Stimulated activated CD8-positive, alpha-beta memory T cell treated with anti-CD3 and anti-CD28 coated beads, Interleukin-2, amount 100 ng/mL, for 1 hour (primary cell): ENCODE data around the gene HORMAD2.
"Not testable (repeated sequence)": the region's sequence is repeated elsewhere in the genome, so short reads cannot be mapped to it uniquely, and the experiment has no call there.

Source experiments
- DNase-seq, 2 donors: peaks; one replicate each; pipeline ENCODE4 v3.0.0-alpha.2; 2020; ENCODE audit warnings: low read depth in 2 of 2

The HORMAD2 gene

DNA sequence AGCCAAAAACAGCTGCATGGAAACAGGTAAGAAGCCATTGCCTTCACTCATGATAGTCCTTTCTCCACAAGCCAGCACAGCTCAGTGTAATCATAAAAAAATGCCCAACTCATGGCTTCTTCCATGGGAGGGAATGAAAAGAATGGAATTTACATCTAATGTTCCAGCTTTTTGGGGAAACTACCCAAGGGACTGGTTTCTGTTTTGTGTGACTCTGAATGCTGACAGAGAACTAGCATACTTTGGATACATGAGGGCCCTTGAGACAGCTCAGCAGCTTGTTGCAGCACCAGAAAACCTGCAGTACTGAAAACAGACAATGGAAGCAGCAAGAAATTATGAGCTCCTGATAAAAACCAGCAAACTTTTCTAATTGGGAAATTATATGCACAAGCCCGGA, 24.2 kb upstream of the HORMAD2 start:
- no peak for DNase-seq

DNA sequence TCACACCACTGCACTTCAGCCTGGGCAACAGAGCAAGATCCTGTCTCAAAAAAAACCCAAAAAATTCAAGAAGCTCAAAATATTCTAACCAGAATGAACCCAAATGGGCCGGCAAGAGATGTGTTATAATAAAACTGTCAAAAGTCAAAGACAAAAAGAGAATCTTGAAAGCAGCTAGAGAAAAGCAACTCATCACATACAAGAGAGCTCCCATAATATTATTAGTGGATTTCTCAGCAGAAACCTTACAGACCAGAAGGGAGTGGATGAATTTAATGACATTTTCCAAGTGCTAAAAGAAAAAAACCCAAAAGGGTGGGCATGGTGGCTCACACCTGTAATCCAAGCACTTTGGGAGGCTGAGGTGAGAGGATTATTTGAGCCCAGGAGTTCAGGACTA, 22.9 kb upstream of the HORMAD2 start:
- DNase-seq, result no peak

DNA sequence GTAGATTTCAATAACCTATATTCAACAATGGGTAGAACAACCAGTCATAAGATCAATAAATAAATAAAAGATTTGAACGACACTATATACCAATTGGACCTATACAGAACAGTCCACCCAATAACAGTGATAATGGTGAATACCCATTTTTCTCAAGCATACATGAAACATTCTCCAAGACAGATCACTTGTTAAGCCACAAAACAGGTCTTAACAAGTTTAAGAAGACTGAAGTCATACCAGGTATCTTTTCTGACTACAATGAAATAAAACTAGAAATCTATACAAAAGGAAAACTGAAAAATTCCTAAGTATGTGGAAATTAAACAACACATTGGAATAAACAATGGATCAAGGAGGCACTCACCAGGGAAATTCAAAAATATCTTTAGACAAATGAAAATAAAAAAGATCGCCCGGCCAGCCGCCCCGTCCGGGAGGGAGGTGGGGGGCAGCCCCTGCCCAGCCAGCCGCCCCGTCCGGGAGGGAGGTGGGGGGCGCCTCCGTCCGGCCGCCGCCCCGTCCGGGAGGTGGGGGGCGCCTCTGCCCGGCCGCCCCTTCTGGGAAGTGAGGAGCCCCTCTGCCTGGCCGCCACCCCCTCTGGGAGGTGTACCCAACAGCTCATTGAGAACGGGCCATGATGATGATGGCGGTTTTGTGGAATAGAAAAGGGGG, 20.8 kb upstream of the HORMAD2 start:
- not testable (repeated sequence) for DNase-seq

DNA sequence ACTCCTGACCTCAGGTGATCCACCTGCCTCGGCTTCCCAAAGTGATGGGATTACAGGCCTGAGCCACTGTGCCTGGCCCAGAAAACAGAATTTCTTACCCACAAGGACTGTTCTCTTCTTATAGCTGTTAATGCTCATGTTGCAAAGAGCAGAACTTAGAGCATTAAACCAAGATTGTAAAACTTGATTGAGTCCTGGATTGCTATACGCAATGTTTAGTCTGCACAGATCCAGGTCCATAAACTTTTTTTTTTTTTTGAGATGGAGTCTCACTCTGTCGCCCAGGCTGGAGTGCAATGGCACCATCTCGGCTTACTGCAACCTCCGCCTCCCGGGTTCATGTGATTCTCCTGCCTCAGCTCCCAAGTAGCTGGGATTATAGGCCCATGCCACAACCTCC, 19.2 kb upstream of the HORMAD2 start:
- DNase-seq, result not testable (repeated sequence)

DNA sequence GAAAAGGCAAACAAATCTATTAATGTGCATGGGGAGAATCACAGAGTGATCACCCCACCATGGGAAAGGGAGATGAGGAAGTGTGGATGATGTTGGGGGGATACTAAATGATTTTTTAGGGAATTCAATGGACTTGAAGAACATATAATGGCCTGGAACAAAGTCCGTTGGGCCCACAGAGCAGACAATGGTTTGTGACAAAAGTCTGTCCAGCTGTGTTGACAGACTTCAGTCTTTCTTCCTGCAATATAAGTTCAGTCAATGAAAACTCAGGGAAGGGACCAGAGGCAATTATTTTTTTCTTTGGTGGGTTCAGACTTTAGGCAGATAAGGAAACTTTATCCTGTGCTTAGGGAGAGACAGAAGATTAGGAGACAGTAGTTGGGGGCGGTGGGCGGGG, 18.0 kb upstream of the HORMAD2 start:
- DNase-seq, result no peak

DNA sequence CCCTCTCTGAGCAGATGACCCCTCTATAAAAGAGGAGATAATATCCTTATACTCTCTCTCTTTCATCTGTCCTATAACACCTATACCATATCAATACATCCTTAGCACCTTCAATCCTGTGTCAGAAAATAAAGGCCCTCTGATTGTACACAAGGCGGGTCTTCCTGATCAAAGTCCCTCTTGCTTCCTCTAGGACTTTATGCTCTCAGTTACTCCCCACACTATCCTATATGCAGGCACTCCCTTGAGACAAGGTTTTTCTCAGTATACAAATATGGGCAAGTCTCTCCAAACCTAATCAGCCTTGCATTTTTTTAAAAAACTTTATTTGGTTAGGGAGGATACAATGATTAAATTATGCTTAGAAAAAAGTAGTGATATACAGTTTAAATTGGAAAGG, 17.3 kb upstream of the HORMAD2 start:
- no peak for DNase-seq

DNA sequence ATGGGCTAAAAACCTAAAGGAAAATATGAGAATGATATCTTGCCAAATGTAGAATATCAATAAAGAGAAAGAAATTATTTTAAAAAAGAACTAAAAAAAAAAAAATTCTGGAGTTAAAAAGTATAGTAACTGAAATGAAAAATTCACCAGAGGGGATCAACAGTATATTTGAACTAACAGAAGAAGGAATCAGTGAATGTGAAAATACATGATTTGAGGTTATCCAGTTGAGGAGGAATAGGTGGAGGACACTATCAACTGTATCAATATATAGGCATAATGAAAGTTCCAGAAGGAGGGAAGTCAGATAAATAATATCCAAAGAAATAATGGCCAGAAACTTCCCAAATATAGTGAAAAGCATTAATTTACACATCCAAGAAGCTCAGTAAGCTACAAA, 16.1 kb upstream of the HORMAD2 start:
- DNase-seq, result no peak

DNA sequence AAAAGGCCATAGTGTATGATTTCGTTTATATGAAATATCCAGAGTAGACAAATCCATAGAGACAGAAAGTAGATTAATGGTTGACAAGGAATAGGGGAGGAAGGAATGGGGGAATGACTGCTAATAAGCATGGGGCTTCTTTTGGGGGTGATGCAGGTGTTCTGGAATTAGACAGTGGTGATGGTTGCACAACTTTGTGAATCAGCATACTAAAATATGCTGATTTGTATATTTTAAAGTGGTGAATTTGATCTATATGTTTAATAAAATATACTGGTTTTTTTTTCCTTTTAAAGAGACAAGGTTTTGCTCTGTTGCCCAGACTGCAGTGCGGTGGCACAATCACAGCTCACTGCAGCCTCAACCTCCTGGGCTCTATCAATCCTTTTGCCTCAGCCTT, 6.5 kb upstream of the HORMAD2 start:
- no peak for DNase-seq

DNA sequence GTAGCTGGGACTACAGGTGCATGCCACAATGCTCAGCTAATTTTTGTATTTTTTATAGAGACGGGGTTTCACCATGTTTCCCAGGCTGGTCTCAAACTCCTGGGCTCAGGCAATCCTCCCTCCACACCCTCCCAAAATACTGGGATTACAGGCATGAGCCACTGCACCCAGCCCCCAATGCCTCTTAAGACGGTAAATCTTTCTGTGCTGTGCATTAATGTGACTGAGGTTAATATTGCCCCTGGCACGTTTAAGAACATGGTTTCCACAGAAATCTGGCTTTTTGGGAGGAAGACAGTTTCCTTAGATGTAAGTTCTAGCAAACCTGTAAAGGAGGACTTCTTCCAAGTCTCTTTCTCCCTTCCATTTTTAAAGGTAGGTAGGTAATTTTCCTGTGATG, 6.1 kb upstream of the HORMAD2 start:
- no peak for DNase-seq

DNA sequence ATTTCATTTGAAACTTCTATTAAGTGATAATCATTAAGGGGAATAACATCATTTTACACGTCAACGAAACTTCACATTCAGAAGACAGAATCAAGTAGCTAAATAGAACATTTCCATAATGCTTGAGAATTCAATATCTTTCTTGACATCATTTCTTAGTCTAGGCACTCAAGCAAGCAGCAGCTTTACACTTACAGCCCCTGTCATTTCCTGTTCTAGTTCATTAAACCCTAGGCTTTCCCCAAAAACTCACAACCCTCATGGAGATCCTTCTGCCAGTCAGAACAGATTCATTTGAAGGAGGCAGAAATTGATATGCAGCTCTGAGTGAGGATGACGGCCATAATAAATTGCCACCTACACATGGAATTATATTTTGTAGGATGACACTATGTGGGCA, 5.3 kb upstream of the HORMAD2 start:
- DNase-seq, result no peak

DNA sequence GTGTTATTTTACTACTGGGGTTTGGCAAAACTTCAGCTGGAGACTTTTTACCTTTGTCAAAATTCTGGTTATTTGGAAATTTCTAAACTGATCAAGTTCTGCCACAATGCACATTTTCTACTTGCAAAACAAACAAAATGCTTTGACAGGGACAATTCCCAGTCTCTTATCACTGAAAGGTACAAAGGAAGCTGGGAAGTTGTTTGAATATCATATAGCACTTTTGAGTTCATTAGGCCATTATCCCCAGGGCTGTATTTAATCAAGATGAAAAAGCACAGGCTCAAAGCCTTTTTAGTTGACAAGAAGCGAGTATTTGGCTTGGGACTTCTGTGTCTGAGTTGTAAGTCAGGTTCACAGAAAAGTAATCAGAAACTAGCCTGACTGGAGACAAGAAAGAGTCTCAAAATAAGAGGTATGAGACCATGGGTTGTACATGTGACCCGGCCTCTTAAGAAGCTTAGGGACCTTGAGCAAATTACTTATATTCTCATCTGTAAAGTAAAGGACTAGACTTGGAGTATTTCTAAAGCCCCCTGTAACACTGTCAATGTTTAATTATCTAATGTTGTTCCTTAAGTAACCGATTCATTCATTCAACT, 2.9 kb upstream of the HORMAD2 start:
- DNase-seq, result no peak

DNA sequence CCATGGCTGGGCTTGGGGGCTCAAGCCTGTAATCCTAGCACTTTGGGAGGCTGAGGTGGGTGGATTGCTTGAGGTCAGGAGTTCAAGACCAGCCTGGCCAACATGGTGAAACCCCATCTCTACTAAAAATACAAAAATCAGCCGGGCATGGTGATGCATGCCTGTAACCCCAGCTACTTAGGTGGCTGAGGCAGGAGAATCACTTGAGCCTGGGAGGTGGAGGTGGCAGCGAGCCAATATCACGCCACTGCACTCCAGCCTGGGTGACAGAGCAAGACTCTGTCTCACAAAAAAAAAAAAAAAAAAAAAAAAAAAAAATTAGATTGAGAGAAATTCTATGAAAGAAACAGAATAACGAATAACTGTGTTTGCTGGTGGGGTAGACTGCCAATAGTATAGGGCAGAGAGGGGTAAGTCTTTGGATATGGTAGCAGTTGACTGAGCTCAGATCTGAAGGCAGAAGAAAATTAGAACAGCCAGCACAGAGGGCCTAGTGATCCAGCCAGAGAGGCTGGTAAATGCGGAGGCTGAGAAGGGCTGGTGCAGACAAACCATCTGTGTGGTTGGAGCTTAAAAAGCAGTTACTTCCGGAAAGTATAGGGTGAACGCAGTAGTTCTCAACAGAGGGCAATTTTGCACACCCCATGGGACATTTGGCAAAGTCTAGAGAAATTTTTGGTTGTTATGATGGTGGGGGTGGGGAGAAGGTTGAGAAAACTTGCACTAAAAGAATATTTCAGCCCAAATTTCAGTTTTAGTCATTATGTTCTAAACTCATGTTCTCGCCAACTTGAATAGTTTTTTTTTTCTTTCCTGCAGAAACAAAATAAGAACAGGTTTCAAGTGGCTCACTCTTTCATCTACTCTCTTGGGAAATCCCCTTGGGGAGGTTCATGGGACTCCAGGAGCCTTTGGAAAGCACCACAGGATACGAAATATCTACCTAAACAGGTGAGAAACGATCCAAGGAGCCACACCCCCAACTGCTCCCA, 1.6 kb upstream of the HORMAD2 start:
- no peak for DNase-seq

DNA sequence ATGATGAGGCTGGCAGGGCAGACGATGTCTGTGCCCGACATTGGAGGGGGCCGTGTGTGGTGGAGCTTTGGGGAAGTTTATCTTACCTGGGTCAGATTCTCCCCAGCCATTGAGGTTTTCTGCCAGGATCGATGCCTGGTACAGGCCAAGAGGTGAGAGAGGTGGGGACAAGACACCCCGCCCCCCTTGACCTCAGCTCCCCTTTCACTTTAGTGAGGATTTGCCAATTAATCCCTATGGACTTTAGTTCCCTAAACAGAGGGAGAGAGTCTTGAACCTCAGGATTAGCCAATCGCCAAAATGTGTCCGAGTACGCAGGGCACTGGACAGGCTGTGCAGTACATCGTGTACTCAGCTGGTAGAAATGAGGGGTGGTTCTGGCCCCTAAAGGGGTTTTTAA, 541 bp downstream of the HORMAD2 start:
- DNase-seq, result no peak

DNA sequence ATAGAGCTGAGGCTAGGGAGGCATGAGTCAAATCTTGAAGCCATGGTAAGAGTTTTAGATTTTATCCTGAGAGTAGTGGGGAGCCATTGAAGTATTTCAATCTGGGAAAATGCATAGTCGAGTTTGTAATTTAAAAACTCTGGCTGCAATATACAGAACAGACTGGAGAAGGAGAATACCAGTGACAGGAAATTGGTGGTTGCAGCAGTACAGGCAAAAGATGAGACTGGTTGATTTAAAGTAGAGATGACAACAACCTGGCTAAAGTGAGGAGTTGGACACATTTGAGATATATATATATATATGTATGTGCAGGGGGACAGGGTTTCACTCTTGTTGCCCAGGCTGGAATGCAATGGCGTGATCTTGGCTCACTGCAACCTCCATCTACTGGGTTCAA, 6.2 kb downstream of the HORMAD2 start:
- DNase-seq, result no peak

DNA sequence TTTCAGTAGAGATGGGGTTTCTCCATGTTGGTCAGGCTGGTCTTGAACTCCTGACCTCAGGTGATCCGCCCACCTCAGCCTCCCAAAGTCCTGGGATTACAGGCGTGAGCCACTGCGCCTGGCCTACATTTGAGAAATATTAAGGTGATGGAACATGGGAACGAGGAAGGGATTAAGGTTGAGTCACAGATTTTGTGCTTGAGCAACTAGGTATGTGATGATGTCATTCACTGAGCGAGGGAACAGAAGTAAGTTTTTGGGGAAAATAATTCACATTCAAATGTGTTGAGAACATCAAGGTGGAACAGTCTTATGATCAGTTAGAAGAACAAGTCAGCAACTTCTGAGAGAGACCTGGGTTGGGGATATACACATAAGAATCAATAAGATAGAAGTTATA, 6.8 kb downstream of the HORMAD2 start:
- not testable (repeated sequence) for DNase-seq

DNA sequence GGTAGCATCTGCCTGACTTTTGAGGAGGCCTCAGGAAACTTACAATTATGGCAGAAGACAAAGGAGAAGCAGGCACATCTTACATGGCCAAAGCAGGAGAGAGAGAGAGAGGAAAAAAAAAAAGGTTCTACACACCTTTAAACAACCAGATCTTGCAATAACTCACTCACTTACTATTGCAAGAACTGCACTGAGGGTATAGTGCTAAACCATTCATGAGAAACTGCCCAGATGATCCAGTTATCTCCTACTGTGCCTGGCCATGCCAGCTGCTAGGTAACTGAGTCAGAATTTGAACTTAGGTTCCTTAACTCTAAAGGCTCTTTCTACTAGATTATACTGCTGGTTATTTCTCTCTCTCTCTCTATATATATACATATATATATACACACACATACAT, 7.3 kb downstream of the HORMAD2 start:
- DNase-seq, result no peak

DNA sequence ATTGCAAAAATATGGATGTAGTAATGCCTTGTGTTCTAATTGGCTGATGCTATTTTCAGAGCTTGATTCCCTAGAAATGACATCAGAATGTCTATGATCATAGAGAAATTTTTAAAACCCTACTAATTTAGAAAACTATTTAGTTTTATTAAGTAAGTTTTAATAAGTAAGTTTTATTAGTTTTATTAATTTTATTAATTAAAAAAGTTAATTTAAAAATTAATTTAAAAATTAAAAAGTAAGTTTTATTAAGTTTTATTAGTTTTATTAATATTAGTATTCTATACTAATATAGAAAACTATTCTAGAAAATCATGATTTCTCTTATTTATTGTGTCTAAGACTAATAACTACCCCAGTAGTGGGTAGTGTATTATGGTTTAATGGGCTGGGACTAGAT, 8.2 kb downstream of the HORMAD2 start:
- DNase-seq, result no peak

DNA sequence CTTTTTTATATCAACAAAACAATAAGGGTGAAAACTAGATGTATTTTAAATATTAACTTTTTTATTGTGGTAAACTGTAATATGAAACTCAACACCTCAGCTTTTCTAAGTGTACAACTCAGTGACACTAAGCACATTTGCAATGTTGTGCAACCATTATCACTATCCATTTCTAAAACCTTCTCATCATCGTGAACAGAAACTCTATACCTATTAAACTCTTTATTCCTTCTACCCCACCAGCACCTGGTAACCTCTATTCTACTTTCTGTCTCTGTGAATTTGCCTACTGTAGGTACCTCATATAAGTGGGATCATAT, 9.4 kb downstream of the HORMAD2 start:
- no peak for DNase-seq

DNA sequence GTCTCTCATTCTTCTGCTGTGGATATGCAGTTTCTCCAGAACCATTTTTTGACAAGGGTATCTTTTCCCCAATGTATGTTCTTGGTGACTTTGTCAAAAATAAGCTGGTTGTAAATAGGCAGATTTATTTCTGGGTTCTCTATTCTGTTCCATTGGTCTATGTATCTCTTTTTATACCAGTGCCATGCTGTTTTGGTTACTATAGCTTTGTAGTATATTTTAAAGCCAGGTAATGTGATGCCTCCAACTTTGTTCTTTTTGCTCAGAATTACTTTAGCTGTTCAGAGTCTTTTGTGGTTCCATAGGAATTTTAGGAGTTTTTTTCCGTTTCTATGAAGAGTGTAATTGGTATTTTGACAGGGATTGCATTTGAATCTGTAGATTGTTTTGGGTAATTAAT, 12.4 kb downstream of the HORMAD2 start:
- no peak for DNase-seq

DNA sequence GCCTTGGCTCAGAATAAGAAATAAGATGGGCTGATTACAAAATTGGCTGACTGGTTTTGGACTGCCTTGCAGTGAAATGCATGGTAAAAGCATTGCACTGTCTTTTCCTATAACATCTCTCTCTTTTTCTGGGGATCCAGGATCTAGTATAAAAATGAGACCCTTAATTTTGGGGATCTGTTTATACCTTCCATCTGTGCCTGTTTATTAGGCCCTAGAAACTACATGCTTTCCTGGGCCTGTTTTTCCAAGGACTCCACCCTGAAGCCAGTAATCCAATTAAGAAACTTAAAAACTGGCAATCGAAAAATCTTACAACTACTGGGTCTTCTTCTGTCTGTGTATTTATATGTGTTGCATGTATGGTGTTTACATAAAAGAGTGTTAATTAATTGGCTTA, 14.5 kb downstream of the HORMAD2 start:
- DNase-seq, result no peak

DNA sequence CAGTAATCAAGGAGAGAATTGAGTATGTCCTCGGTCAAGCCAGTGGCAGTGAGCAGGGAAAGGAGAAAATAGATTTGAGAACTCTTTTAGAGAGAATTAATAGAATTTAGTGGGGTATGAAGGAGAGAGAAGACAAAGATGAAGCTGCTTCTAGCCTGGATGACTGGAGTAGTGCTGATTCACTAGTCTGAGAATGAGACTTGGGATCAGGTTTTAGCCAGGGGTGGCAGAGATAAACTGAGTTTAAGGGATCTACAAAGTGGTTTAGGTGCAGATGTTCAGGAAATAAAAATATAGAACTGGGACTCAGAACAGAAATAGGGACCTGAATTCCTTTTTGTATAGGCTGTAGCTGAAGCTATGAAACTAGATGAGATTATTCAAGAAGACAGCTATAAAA, 17.6 kb downstream of the HORMAD2 start:
- no peak for DNase-seq

DNA sequence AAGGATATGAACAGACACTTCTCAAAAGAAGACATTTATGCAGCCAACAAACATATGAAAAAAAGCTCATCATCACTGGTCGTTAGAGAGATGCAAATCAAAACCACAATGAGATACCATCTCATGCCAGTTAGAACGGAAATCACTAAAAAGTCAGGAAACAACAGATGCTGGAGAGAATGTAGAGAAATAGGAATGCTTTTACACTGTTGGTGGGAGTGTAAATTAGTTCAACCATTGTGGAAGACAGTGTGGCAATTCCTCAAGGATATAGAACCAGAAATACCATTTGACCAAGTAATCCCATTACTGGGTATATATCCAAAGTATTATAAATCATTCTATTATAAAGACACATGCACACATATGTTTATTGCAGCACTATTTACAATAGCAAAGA, 20.5 kb downstream of the HORMAD2 start:
- not testable (repeated sequence) for DNase-seq
